Astrocyte (in vitro differentiated cells and primary cell): ENCODE results near the gene UBE2G2. TPM values are rescaled to one million over a fixed set of nuclear protein-coding genes. Genes with fewer than 3 reads are reported as not detected.

Experiments
- DNase-seq: peaks from one replicate; pipeline ENCODE4 v3.0.0-alpha.2; 2010; ENCODE audit warnings: low read depth
- FAIRE-seq: peaks from 2 replicates; lab custom pipeline; 2011; peaks lifted over from hg19 to GRCh38; lab: Jason Lieb, UNC
- H2AFZ ChIP-seq: 2 replicates; pipeline ENCODE4 v1.6.0; 2012; ENCODE audit warnings: low read depth, low read length, inconsistent platforms
- H3K27ac ChIP-seq: 2 replicates; pipeline ENCODE4 v1.5.1; 2011; ENCODE audit warnings: low read depth, low read length, inconsistent platforms
- H3K27me3 ChIP-seq: 2 replicates; pipeline ENCODE4 v1.6.0; 2011; ENCODE audit warnings: low read length, inconsistent platforms; ENCODE audit not compliant: insufficient read depth
- H3K36me3 ChIP-seq: 2 replicates; pipeline ENCODE4 v1.5.1; 2011; ENCODE audit warnings: low read length, inconsistent platforms; ENCODE audit not compliant: insufficient read depth
- H3K4me1 ChIP-seq: 2 replicates; pipeline ENCODE4 v1.5.1; 2011; ENCODE audit warnings: low read length, inconsistent platforms; ENCODE audit not compliant: insufficient read depth
- H3K4me2 ChIP-seq: 2 replicates; pipeline ENCODE4 v1.6.0; 2012; ENCODE audit warnings: low read length, inconsistent platforms
- H3K4me3 ChIP-seq: 2 replicates; pipeline ENCODE4 v1.5.1; 2011; ENCODE audit warnings: low read depth, mild to moderate bottlenecking, low read length, inconsistent platforms; ENCODE audit not compliant: insufficient read depth
- H3K79me2 ChIP-seq: 2 replicates; pipeline ENCODE4 v1.6.0; 2012; ENCODE audit warnings: mild to moderate bottlenecking, low read length, inconsistent platforms; ENCODE audit not compliant: insufficient read depth
- H3K9ac ChIP-seq: 2 replicates; pipeline ENCODE4 v1.6.0; 2012; ENCODE audit warnings: mild to moderate bottlenecking, low read length, inconsistent platforms
- H3K9me3 ChIP-seq: 2 replicates; pipeline ENCODE4 v1.5.1; 2012; ENCODE audit warnings: low read depth, mild to moderate bottlenecking, low read length, inconsistent platforms; ENCODE audit not compliant: insufficient read depth
- H4K20me1 ChIP-seq: 2 replicates; pipeline ENCODE4 v1.6.0; 2012; ENCODE audit warnings: low read length, inconsistent platforms; ENCODE audit not compliant: insufficient read depth
- H3K27ac Mint-ChIP-seq: one replicate; pipeline ENCODE4 v1.8.0; 2021; ENCODE audit warnings: mild to moderate bottlenecking, mixed read lengths; ENCODE audit not compliant: unreplicated experiment
- H3K27me3 Mint-ChIP-seq: one replicate; pipeline ENCODE4 v1.8.0; 2021; ENCODE audit warnings: low read depth, mixed read lengths; ENCODE audit not compliant: unreplicated experiment
- H3K36me3 Mint-ChIP-seq: one replicate; pipeline ENCODE4 v1.8.0; 2021; ENCODE audit warnings: low read depth, mixed read lengths; ENCODE audit not compliant: unreplicated experiment
- H3K4me1 Mint-ChIP-seq: one replicate; pipeline ENCODE4 v1.8.0; 2021; ENCODE audit warnings: low read depth, mixed read lengths; ENCODE audit not compliant: unreplicated experiment
- H3K4me3 Mint-ChIP-seq: one replicate; pipeline ENCODE4 v1.8.0; 2021; ENCODE audit warnings: mild to moderate bottlenecking, moderate library complexity, mixed read lengths; ENCODE audit not compliant: unreplicated experiment
- H3K9me3 Mint-ChIP-seq: one replicate; pipeline ENCODE4 v1.8.0; 2021; ENCODE audit warnings: mild to moderate bottlenecking, mixed read lengths; ENCODE audit not compliant: unreplicated experiment
- CTCF ChIP-seq: IDR thresholded peaks from 2 replicates; pipeline ENCODE4 v1.5.1; 2011; ENCODE audit warnings: low read depth, mild to moderate bottlenecking, inconsistent platforms, low read length, moderate library complexity; ENCODE audit not compliant: insufficient read depth
- EZH2 ChIP-seq: IDR thresholded peaks from 2 replicates; pipeline ENCODE4 v1.6.1; 2012; ENCODE audit warnings: mild to moderate bottlenecking, low read length, inconsistent platforms; ENCODE audit not compliant: insufficient read depth
- total RNA-seq: library from RNA; stranded (reverse); gene quantifications from 2 replicates; pipeline ENCODE4 v1.2.1, GENCODE V29; 2021

The UBE2G2 gene
- total RNA-seq, 1 donor from 2014 or later = 74.5 TPM

- Histone ChIP-seq H3K9ac (no peak overlapping the region), H3K9me3 (no peaks in the 10 kb centered on the region), H3K4me1 (peaks cover 13% of the 10 kb centered on the region), H3K27ac (no peak overlapping the region), H3K4me2 (no peak overlapping the region), H3K36me3 (peaks cover under 1% of the 10 kb centered on the region), H3K27me3 (no peaks in the 10 kb centered on the region), H3K79me2 (no peaks in the 10 kb centered on the region), H4K20me1 (peaks cover 13% of the 10 kb centered on the region), H3K4me3 (no peak overlapping the region), H2AFZ (no peak overlapping the region)
- Mint-ChIP-seq H3K27me3 (peaks cover 19% of the 10 kb centered on the region), H3K27ac (no peak overlapping the region), H3K4me1 (peaks cover 9% of the 10 kb centered on the region), H3K4me3 (no peak overlapping the region), H3K36me3 (peaks cover under 1% of the 10 kb centered on the region), H3K9me3 (no peaks in the 10 kb centered on the region)
- no peak for DNase-seq
- TF ChIP-seq EZH2 (no peak), CTCF (no peak)
- no peak for FAIRE-seq
These were observed 37.0 kb downstream of the UBE2G2 start for GRCh38 chr21:44764319-44765230.

DNA sequence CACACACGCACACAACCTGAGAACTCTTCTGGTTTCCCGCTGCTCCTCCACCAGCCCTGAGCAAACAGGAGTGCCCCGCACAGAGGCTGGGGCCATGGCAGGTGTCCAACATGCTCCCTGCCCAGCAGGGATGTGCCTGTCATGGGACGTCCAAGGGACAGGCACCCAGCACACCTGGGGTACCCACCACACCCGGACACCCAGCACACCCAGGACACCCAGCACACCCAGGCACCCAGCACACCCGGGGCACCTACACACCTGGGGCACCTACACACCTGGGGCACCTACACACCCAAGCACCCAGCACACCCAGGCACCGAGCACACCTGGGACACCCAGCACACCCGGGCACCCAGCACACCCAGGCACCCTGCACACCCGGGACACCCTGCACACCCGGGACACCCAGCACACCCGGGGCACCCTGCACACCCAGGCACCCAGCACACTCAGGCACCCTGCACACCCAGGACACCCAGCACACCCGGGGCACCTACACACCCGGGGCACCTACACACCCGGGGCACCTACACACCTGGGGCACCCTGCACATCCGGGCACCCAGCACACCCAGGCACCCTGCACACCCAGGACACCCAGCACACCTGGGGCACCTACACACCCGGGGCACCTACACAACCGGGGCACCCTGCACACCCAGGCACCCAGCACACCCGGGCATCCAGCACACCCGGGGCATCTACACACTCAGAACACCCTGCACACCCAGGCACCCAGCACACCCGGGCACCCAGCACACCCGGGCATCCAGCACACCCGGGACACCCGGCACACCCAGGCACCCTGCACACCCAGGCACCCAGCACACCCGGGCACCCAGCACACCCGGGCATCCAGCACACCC lies 37.9 kb downstream of the UBE2G2 start:
- no peak overlapping the region for H3K4me3 ChIP-seq
- H4K20me1 ChIP-seq = peaks cover 11% of the 10 kb centered on the region
- no peak overlapping the region for H2AFZ ChIP-seq
- H3K27ac Mint-ChIP-seq = no peak overlapping the region
- FAIRE-seq = no peak
- DNase-seq = no peak
- no peak for TF ChIP-seq EZH2
- no peak for TF ChIP-seq CTCF
- peaks cover 19% of the 10 kb centered on the region for H3K27me3 Mint-ChIP-seq
- H3K27me3 ChIP-seq = no peaks in the 10 kb centered on the region
- no peaks in the 10 kb centered on the region for H3K36me3 ChIP-seq
- H3K4me1 Mint-ChIP-seq = peaks cover 9% of the 10 kb centered on the region
- H3K79me2 ChIP-seq = no peaks in the 10 kb centered on the region
- H3K36me3 Mint-ChIP-seq = no peaks in the 10 kb centered on the region
- no peaks in the 10 kb centered on the region for H3K9me3 ChIP-seq
- peaks cover 13% of the 10 kb centered on the region for H3K4me1 ChIP-seq
- no peak overlapping the region for H3K9ac ChIP-seq
- H3K27ac ChIP-seq = no peak overlapping the region
- no peak overlapping the region for H3K4me3 Mint-ChIP-seq
- no peak overlapping the region for H3K4me2 ChIP-seq
- H3K9me3 Mint-ChIP-seq = no peaks in the 10 kb centered on the region
